Lung microvascular endothelial cell (primary cell): Measurements from ENCODE around the gene SMS. TPM values are rescaled to one million over a fixed set of nuclear protein-coding genes. Genes with fewer than 3 reads are reported as not detected.
"Not testable (repeated sequence)": the region's sequence is repeated elsewhere in the genome, so short reads cannot be mapped to it uniquely, and the experiment has no call there.

Experiments used
- DNase-seq, 2 donors: peaks; one replicate each; pipeline versions ENCODE4 v3.0.0 to v3.0.0-alpha.2; 2010; ENCODE audit warnings: low read depth in 2 of 2
- total RNA-seq: library from RNA; depleted of rRNA; stranded (reverse); fragments of >200 nt; gene quantifications from 2 replicates; pipeline ENCODE4 v1.2.1, GENCODE V29; 2014

The SMS gene
- total RNA-seq, 1 donor from 2014 or later, result 99.4 TPM

DNA sequence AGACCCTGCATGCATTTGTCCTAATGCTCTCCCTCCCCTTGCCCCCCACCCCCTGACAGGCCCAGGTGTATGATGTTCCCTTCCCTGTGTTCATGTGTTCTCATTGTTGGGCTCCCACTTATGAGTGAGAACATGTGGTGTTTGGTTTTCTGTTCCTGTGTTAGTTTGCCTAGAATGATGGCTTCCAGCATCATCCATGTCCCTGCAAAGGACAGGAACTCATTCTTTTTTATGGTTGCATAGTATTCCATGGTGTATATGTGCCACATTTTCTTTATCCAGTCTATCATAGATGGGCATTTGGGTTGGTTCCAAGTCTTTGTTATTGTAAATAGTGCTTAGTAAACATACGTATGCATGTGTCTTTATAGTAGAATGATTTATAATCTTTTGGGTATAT, 10.0 kb downstream of the SMS start:
- not testable (repeated sequence) for DNase-seq

DNA sequence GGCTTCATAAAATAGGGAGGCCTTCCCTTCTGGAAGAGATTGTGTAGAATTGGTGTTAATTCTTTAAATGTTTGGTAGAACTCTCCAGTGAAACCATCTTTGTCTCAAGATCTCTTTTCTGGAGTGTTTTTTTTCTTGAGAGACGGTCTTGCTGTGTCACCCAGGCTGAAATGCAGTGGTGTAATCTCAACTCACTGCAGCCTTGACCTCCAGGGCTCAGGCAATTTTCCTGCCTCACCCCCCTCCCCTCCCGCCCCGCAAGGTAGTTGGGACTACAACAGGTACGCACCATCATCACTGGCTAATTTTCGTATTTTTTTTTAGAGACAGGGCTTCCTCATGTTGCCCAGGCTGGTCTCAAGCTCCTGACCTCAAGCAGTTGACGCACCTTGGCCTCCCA, 12.1 kb downstream of the SMS start:
- no peak for DNase-seq

DNA sequence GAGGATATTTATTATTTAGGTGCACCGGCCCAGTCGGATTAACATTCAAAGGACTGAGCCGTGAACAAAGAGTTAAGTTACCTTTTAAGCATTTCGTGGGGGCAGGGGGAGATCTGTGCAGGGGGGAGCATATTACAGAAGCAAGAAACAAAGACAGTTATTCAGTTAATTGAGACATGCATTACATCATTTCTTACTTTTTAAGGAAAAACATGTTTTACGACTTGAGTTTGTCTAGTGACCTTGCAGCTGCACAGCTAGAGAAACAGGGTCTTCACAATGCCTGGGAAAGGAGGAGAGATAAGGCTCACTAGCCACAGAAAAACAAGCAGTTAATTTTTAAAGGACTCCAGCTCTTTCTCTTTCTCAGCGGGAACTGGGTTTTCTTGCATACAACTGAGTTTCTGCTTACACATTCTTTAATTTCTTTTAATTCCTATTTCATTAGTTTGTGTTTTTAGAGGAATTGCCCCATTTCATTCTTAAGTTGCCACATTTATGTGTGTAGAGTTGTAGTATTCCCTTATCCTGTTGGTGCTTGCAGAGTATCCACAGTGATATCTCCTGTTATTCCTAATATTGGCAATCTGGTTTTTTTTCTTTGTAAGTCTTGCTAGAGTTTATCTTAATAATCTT, 12.8 kb downstream of the SMS start:
- not testable (repeated sequence) for DNase-seq

DNA sequence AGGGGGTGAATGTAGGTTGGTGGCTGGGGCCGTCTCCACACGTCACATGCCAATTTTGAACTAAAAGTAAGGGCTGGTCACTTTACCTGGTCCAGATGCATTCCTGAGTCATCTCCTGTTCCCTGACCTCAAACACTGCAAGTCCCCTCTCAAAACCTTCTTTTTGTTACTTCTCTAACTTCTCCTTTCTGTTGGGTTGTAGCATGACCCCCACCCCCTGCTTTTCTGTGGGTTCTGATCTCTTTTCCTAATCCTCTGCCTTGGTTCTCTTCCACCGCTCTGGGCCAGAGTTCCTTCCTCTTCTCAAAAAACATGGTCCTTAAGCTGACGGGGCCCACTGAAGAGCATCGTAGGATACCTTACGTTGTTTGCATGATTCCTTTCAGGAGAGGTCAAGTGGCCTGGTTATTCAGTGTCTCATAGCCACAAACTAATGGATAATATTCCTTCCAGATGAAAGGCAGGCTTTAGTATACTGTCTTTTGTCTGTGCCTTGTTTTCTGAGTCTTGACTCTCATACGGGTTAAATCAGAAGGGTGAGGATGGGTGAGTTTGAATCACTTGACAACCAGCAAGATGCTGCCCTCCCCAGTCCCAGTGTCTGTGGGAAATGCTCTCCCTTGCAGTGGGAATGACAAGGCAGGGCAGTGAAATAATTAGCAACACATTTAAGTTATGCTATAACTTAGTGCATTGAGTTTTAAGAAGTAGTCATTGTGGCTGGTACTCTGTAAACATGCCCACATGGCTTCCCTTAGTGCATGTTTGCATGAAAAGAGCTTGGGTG, 15.1 kb downstream of the SMS start:
- no peak for DNase-seq

DNA sequence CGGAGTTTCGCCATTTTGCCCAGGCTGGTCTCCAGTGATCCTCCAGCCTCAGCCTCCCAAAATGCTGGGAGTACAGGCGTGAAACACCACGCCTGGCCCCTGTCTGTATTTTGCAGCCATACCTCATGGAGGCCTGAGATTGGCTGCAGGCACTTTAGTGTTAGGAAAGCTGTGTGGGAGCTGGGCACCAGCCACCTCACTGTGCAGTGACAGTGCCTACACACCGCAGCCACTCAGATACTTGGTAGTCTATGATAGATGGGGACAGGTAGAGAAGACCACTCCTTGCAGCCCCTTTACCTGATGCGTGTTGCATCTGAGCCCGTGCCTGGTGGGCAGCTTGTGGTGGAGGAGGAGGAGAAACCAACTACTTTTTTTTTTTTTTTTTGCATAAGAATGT, 16.3 kb downstream of the SMS start:
- no peak for DNase-seq

DNA sequence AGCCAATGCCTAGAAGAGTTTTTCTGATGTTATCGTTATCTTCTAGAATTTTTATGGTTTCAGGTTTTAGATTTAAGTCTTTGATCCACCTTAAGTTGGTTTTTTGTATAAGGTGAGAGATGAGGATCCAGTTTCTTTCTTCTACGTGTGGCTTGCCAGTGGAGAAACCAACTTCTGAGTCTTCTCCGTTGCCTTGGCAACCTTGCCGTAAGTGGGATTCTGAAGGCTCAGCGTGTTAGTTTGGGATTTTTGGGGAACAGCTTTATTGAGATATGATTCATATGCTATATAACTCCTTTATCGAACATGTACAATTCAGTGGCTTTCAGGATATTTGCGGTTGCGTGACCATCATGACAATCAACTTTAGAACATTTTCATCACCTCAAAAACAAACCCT, 17.7 kb downstream of the SMS start:
- no peak for DNase-seq

DNA sequence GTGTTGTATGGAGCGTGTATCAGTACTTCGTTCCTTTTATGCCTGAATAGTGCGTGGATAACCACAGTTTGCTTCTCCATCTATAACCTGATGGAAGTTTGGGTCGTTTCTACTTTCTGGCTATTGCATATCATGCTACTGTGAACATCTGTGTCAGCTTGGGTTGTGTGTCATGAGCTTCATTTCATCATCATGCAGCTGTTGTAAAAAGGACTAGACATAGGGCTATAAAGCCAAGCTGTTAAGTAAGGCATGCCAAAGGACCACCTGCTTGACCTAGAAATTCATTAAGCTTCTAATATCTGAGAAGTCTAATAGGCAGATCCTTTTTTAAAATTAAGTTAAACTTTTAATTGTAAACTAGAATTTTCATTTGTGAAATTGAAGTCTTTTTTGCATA, 18.4 kb downstream of the SMS start:
- DNase-seq, result no peak

DNA sequence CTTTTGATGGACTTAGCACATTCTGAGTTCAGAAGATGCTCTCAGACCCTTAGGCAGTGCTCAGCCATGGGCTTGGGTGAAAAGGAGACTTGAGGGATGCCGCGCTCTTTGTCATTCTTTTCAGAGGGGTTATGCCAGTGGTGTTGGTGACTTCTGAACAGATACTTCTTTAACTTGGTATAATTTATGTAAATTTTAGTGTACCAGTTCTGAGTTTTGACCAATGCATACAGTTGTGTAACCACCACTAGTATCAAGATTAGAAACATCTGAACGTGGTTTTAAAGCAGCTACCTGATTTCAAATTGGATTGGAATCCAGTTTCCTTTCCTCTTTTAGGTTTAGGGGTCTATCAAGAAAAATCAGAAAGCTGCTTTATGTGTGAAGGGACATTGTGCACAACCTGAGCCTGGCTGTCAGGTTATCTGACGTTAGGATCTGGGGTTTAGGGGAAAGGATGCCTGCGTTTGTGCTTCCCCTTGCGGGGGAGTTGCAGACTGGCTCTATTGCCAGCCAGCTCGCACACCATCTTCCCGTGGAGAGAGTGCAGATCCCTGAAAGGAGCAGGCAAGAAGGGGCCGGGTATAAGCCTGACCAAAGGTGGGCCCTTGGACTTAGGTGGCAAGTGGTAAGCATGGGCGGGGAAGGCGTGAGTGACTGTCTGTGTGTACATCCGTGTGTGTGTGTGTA, 19.0 kb downstream of the SMS start:
- no peak for DNase-seq

DNA sequence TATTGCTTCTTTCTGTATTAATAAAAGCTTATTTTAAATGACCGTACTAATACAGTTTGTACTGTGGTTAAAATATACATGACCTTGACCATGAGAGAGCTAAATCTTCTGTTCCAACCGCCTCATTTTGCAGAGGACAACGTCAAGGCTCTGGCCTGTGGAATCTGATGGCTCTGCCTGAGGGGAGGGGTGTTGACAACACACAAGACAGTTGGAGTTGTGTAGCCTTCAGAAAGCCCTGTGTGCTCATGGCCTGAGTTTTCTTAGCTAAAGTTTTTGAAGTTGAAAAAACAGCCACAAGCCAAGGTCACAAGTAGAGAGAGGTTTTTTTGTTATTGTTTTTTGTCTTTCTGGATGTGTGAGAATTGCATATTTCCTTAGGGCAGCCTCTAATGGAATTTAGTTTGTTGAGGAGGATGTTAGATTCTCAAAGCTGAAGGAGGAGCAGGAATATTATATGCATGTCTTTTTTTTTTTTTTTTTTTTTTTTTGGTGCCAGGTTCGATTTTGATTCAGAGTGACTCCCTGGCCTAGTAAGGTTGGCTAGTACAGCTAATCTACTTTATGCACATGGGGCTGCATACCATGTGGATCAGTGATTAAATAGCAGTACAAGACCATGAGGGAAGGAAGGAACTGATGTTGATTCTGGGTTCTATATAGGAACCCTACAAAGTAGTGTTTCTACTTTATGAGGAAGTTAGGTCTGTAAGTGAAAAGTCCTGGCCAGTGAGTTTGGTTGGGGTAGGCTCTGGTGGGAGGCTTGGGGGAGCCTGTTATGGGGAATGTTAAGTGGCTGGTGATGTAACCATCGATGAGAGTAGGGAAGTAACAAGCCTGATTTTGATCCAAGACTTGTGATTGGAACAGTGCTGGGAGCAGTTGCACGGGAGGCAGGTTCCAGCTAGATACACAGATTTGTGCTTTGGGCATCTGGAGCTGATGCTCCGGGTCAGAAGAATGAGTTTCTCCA, 20.3 kb downstream of the SMS start:
- no peak for DNase-seq

DNA sequence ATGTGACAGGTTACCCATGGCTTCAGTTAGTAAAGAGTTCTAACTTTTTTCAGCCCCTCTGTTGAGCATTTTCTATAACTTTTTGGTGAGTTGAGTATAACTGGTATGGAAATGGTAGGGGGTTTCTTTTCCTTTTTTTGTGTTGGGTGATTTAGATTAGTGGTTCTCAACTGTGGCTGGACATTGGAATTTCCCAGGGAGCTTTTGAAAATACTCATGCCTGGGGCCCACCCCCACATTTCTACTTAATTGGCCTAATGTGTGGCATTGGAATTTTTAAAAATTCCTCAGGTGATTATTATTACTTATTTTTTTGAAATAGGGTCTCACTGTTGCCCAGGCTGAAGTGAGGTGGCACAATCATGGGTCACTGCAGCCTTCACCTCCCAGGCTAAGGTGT, 21.9 kb downstream of the SMS start:
- DNase-seq, result no peak

DNA sequence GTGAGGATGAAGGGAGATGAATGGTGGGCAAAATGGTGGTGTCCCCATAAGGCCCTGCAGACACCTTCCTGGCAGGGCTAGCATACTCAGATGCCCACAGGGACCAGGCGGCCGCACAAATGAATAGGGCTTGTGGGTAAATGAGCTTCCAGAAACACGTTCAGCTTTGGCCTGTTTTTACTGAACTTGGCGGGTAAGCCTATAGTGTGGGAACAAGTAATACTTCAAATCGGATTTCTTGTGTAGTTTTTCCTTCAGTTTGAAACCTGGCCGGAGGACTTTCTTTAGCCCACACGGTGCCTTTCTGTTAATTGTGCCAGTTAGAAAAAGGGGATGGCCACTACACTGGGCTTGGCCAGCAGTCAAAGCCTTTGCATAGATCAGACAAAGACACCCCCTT, 22.8 kb downstream of the SMS start:
- DNase-seq, result no peak

DNA sequence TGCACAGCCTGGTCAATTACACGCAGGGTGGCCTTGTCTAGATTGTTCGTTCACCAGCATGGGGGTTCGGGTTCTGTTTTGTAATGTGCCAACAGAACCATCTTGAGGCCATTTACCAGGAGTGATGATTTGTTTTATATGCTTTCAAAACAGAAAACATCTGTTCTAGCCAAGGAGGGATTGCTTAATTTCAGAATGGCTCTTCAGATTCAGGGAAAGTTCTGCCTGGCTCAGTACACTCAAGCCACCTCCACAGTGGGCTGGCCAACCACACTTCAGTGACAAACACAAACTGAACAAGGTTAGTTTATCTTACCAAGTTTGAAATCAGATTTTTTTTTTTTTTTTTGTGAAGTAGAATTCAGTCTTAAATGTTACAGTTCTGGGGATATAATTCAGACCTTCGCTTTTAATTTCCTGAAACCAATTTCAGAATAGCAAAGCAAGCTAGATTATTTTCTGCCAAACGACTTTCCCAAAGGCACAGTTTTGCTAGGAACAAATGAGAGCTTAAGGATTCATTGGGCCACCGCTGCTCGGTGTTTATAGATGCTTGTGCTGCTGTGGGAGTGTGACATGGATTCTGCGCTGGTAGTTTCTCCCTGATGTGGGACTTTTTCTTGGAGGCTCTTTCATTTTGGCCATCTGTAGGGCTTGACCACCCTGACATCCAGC, 23.4 kb downstream of the SMS start:
- no peak for DNase-seq

DNA sequence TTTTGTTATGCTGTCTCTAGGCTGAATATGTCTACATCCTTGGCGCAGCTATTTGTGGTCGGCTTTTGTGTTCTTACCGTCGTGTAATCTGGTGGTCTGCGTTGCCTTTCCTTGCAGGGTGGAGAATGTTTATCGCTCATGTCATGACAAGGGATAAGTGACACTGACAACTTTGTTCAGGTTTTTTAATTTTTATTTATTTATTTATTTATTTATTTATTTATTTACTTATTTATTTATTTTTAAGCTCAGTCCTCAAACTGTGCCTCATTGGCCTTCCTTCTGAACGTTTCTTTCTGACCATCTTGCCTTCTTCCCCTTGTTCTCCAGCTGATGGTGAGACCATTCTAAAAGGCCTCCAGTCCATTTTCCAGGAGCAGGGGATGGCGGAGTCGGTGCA, 26.4 kb downstream of the SMS start:
- DNase-seq, result no peak

DNA sequence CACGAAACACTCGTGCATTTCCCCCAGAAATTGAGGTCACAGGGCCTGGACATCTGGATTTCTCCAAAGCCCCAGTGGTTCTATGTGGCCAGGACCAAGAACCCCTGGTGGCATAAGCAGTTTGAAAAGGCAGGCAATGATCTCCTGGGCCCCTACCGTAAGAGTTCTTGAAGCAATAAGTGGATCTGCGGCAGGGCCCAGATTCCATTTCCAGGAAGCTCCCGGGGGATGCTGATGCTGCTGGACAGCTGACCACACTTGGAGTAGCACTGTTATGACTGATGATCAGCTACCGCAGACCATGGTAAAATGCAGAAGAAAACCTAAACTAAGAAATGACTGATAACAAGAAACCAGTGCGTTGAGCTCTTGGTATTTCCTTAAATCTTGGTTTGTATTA, 27.8 kb downstream of the SMS start:
- DNase-seq, result no peak

DNA sequence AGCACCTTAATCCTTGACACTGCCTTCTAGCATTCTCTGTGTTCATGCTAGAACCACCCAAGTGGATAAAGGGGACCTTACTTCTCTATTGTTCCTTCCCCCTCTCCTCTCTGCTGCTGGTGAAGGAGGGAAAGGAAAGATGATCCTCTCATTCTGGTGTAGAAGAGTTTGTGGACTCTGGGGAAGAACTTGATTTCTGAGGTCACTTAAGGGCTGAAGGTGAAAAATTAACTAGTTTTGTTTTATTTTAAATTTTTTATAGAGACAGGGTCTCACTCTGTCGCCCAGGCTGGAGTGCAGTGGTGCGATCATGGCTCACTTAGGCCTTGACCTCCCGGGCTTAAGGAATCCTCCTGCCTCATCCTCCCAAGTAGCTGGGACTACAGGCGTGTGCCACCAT, 29.8 kb downstream of the SMS start:
- DNase-seq, result no peak

DNA sequence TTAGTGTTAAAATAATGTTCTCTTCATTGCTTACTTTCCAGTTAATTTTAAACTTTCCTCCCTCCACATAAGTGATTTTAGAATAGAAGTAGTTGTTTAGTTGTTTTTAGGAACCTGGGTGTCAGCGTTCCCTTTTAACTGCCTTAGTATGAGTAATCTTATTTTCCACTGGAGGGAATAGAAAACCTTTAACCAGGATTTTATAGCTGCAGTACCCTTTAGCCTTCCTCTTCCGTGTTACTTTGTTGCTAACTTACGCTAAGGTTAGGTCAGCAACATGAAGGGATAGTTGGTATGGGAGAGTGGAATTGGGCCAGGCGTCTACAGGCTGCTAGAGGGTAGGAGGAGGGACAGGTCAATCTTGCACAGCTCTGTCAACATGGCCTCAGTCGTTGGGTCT, 31.5 kb downstream of the SMS start:
- peak in 1 of 2 donors; percentile 65 for DNase-seq

DNA sequence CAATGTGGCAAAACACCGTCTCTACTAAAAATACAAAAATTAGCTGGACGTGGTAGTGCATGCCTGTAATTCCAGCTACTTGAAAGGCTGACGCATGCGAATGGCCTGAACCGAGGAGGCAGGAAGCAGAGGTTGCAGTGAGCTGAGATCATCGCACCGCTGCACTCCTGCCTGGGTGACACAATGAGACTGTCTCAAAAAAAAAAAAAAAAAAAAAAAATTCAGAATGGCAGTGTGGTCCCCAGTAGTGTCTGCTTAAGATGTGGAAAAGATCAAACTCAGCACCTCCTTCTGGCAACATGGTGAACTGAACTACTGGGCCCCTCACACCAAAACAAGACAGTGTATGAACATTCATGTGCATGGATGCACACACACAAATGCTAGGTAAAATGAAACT, 32.2 kb downstream of the SMS start:
- peak; percentile 53 to 85 for DNase-seq

DNA sequence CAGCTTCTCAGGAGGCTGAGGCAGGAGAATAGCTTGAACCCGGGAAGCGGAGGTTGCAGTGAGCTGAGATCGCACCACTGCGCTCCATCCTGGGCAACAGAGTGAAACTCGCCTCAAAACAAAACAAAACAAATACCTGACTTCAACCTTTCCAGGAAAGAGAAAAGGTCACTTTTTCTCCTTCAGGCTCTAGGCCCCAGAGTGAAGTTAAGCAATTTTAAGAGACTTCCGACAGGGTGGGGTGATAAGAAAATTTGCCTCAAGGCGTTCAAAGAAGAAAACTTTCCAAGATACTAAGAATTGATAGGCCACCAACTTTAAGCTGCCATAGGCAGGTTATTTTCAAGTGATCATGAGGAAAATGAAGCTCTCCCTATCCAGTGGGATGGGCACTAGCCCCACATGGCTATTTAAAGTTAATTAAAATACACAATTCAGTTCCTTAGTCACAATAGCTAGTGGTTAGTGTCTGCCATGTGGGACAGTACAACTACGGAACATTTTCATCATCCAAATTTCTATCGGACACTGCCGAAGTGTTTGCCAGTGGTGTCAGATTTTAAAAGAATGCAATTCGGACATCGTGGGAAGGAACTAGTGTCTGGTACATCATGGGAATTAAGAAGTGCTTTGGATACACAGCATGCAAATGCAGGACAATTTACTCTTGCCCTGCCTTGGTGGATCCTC, 33.0 kb downstream of the SMS start:
- no peak for DNase-seq

DNA sequence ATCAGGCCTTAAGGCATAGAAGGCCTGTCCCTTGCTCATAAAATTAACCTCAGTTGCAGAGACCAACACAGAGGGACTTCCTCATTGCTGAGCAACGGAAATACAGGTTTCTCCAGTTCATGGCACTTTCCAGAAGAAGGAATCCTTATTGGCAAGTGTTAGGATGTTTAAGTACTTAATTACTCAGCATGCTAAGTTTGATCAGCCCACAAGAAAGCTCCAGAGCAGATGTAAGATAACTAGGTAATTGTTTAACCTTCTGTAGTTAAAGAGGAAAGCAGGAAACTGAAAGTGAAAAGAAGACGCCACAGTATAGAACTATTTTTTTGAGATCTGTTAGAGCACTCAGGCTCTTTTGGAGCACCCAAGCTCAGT, 33.5 kb downstream of the SMS start:
- peak in 1 of 2 donors; percentile 4 for DNase-seq

DNA sequence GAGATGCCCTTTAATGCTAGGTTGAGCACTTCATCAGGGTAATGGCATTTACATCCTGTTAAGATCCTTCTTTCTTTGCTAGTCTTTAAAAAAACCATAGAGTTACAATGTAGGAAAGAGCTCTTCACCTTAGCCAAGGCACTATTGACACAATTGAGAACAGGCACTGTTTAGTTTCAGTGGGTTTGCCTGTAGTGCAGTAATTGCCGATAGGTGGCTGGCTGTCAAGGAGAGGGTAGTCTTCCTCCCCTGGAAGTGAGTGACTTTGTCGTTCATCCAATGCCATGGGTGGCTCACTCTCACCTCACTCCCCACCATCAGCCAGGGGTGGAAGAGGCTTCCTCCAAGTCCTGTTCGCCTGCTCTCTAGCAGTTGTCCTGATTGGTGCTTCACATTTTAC, 34.7 kb downstream of the SMS start:
- DNase-seq, result no peak

DNA sequence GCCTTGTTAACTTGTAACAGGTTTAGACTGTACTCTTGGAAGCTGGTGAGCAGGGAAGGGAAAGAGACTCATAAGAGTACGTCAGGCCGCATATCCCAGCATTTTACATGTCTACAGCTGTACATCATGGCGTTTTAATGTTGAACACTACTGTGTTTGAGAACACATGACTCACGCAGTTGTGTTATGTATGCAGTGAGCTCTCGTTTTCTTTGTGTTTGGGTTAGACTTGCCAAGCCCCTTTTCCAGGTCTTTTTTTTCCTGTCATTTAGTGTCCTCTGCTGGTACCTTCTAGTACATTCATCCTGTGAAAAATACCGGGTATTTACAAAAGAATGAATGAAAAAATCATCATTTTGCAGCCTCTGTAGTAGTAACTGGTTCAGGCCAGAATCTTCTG, 35.3 kb downstream of the SMS start:
- DNase-seq, result peak; percentile 52 to 80
